ENCODE measurements around the gene TBP.

- TF ChIP-seq, protein P1, sequence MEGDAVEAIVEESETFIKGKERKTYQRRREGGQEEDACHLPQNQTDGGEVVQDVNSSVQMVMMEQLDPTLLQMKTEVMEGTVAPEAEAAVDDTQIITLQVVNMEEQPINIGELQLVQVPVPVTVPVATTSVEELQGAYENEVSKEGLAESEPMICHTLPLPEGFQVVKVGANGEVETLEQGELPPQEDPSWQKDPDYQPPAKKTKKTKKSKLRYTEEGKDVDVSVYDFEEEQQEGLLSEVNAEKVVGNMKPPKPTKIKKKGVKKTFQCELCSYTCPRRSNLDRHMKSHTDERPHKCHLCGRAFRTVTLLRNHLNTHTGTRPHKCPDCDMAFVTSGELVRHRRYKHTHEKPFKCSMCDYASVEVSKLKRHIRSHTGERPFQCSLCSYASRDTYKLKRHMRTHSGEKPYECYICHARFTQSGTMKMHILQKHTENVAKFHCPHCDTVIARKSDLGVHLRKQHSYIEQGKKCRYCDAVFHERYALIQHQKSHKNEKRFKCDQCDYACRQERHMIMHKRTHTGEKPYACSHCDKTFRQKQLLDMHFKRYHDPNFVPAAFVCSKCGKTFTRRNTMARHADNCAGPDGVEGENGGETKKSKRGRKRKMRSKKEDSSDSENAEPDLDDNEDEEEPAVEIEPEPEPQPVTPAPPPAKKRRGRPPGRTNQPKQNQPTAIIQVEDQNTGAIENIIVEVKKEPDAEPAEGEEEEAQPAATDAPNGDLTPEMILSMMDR (IDR thresholded peaks at IDR 0.05; ENCODE audit: insufficient read depth, low read length): no peak
- no peak for TF ChIP-seq REST (IDR thresholded peaks at IDR 0.05; ENCODE audit: insufficient replicate concordance, low read depth)
Observed at GRCh38 chr6:170536671-170537070, 17.5 kb upstream of the TBP start.
